Measurements from ENCODE around the gene FGF14. TPM values are rescaled to one million over a fixed set of nuclear protein-coding genes. Genes with fewer than 3 reads are reported as not detected.

Gene FGF14
- total and polyA plus RNA-seq, 2 of the 4 experiments (the other 2 are of a cell fraction): under 0.01 TPM; not detected in 1

DNA sequence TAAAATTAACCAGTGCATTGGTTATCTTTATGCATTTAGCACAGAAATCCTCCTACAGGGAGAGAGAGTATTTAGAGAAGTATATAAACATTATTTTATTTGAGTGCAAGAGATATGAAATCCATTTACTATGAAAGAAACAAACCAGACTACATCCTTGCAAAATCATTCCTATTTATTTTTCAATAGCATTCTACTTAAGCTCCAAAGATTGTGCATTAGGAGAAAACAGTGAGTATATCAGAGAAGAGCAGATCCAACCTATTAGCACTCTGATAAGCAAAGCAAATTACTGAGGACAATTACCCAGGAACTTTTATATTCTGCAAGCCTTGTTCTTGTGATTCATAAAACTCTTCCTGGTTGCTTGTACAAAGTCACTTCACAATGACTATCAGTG, 256.1 kb downstream of the FGF14 start:
- Histone ChIP-seq H3K56ac (ENCODE audit: extremely low read depth, insufficient read depth, low read length) (no peak overlapping the region), H3K14ac (replicated peaks; ENCODE audit: low read depth, low read length) (no peak overlapping the region), H3K4me3 (ENCODE audit: insufficient read depth, low read depth, low read length) (no peak overlapping the region), H3K9me3 (ENCODE audit: control insufficient read depth, insufficient read depth, low read length) (no peaks in the 10 kb centered on the region), H3K9me1 (ENCODE audit: insufficient read depth, low read length) (no peaks in the 10 kb centered on the region), H2AK5ac (ENCODE audit: low read depth, low read length) (no peak overlapping the region), H3K27me3 (ENCODE audit: control insufficient read depth, insufficient read depth, low read length) (no peaks in the 10 kb centered on the region), H3K4me2 (ENCODE audit: low read depth, low read length) (no peak overlapping the region), H2BK15ac (ENCODE audit: low read depth, low read length) (no peak overlapping the region), H3K18ac (ENCODE audit: low read depth, low read length) (no peak overlapping the region), H3K9ac (ENCODE audit: low read depth, low read length) (no peak overlapping the region), H2BK120ac (ENCODE audit: low read depth, low read length) (no peak overlapping the region), H3K4ac (ENCODE audit: low read depth, low read length) (no peak overlapping the region), H2BK20ac (ENCODE audit: low read depth, low read length) (no peak overlapping the region), H4K91ac (ENCODE audit: insufficient read depth, low read depth, low read length) (no peak overlapping the region), H3K36me3 (ENCODE audit: control insufficient read depth, insufficient read depth, low read length) (no peaks in the 10 kb centered on the region), H3K23ac (ENCODE audit: low read depth, low read length) (no peak overlapping the region), H4K8ac (ENCODE audit: low read depth in 2 of 2, low read length in 2 of 2) (no peak overlapping the region), H4K5ac (ENCODE audit: low read depth, low read length) (no peak overlapping the region), H2AFZ (replicated peaks; ENCODE audit: low read length, poor library complexity) (no peak overlapping the region), H4K20me1 (ENCODE audit: insufficient read depth, low read length) (no peaks in the 10 kb centered on the region), H2AK9ac (replicated peaks; ENCODE audit: low read depth, low read length, poor library complexity) (no peak overlapping the region), H3K27ac (ENCODE audit: insufficient read depth, low read length) (no peak overlapping the region), H2BK5ac (ENCODE audit: low read depth, low read length, poor library complexity, severe bottlenecking) (no peak overlapping the region), H3K79me1 (ENCODE audit: low read depth in 1 of 2, low read length in 2 of 2) (no peaks in the 10 kb centered on the region), H3K4me1 (ENCODE audit: control insufficient read depth, insufficient read depth, low read length) (no peaks in the 10 kb centered on the region)
- DNase-seq (no peak), ATAC-seq (ENCODE audit: low read depth) (no peak)
- CTCF ChIA-PET: interaction anchor here (1.1 kb wide), 1 partner anchor 410 kb away, joined by 3 read pairs; no protein-coding TSS in a partner anchor
- no TSS peak for BruUV-seq (replicated peaks)
- intact Hi-C loops (cut with micrococcal nuclease): no loop called here
- TF ChIP-seq MAFK (IDR thresholded peaks at IDR 0.05; ENCODE audit: low read depth, low read length): no peak
- no peak for TF ChIP-seq CTCF (conservative IDR thresholded peaks at IDR 0.05; ENCODE audit: low read depth, low read length)
- no peak for TF ChIP-seq NFE2L2 (IDR thresholded peaks at IDR 0.05; ENCODE audit: low read depth, low read length)
- TF ChIP-seq BHLHE40 (IDR thresholded peaks at IDR 0.05; ENCODE audit: low read depth, low read length): no peak
- no peak for TF ChIP-seq FOS (IDR thresholded peaks at IDR 0.05; ENCODE audit: low read depth, low read length)
- TF ChIP-seq RFX5 (IDR thresholded peaks at IDR 0.05; ENCODE audit: low read depth, low read length): no peak
- TF ChIP-seq, protein P1, sequence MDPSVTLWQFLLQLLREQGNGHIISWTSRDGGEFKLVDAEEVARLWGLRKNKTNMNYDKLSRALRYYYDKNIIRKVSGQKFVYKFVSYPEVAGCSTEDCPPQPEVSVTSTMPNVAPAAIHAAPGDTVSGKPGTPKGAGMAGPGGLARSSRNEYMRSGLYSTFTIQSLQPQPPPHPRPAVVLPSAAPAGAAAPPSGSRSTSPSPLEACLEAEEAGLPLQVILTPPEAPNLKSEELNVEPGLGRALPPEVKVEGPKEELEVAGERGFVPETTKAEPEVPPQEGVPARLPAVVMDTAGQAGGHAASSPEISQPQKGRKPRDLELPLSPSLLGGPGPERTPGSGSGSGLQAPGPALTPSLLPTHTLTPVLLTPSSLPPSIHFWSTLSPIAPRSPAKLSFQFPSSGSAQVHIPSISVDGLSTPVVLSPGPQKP (IDR thresholded peaks at IDR 0.05; ENCODE audit: borderline replicate concordance, low read depth, low read length): no peak
- TF ChIP-seq CHD1 (IDR thresholded peaks at IDR 0.05; ENCODE audit: low read depth, low read length): no peak
- TF ChIP-seq, protein P2, sequence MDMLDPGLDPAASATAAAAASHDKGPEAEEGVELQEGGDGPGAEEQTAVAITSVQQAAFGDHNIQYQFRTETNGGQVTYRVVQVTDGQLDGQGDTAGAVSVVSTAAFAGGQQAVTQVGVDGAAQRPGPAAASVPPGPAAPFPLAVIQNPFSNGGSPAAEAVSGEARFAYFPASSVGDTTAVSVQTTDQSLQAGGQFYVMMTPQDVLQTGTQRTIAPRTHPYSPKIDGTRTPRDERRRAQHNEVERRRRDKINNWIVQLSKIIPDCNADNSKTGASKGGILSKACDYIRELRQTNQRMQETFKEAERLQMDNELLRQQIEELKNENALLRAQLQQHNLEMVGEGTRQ (IDR thresholded peaks at IDR 0.05; ENCODE audit: low read depth, low read length): no peak
- dilution Hi-C loops (cut with HindIII; ENCODE audit: low sequenced_read_pairs, unreplicated experiment): no loop called here
- POLR2A ChIA-PET (ENCODE audit: unreplicated experiment): no interaction called here
- in situ Hi-C loops (cut with MboI; ENCODE audit: low sequenced_read_pairs): loop anchor here (25.0 kb wide), 2 partner anchors 317 to 1008 kb away; no protein-coding TSS in a partner anchor

Data from IMR-90 (cell line).